SK-N-SH treated with all-trans-retinoic acid at 6 μM for 48 hours (cell line): ENCODE measurements around the gene TRRAP.

Experiments used
- ARNTL ChIP-seq: fragments of 450-650 bp; formaldehyde crosslinking; IDR thresholded peaks from 2 replicates; pipeline ENCODE4 v1.5.0; 2020; ENCODE audit warnings: low read depth, mild to moderate bottlenecking, moderate library complexity, borderline replicate concordance
- CREB5 ChIP-seq: fragments of 250-450 bp; sonication (Bioruptor Pico); IDR thresholded peaks from 2 replicates; pipeline ENCODE4 v1.5.1; 2020; ENCODE audit warnings: low read depth, mild to moderate bottlenecking, moderate library complexity
- CSDC2 ChIP-seq: fragments of 250-450 bp; sonication (Bioruptor Pico); IDR thresholded peaks from 2 replicates; pipeline ENCODE4 v1.5.0; 2020; ENCODE audit warnings: mild to moderate bottlenecking, moderate library complexity
- ESRRG ChIP-seq: fragments of 250-450 bp; sonication (Bioruptor Pico); IDR thresholded peaks from 2 replicates; pipeline ENCODE4 v1.6.1; 2021; ENCODE audit warnings: mild to moderate bottlenecking
- GLIS3 ChIP-seq: fragments of 250-450 bp; sonication (Bioruptor Pico); IDR thresholded peaks from 2 replicates; pipeline ENCODE4 v1.5.0; 2020; ENCODE audit warnings: mild to moderate bottlenecking, moderate library complexity
- PATZ1 ChIP-seq: fragments of 250-450 bp; sonication (Bioruptor Pico); IDR thresholded peaks from 2 replicates; pipeline ENCODE4 v1.8.0; 2020; ENCODE audit warnings: mild to moderate bottlenecking, moderate library complexity, borderline replicate concordance
- RARB ChIP-seq: fragments of 250-450 bp; sonication (Bioruptor Pico); IDR thresholded peaks from 2 replicates; pipeline ENCODE4 v1.8.0; 2021; ENCODE audit warnings: mild to moderate bottlenecking, moderate library complexity
- TCF4 ChIP-seq: fragments of 250-450 bp; sonication (Bioruptor Pico); IDR thresholded peaks from 2 replicates; pipeline ENCODE4 v1.8.0; 2021; ENCODE audit warnings: mild to moderate bottlenecking, moderate library complexity, borderline replicate concordance
- ZFP3 ChIP-seq: fragments of 250-450 bp; sonication (Bioruptor Pico); IDR thresholded peaks from 2 replicates; pipeline ENCODE4 v1.5.0; 2020; ENCODE audit warnings: mild to moderate bottlenecking, moderate library complexity
- ZFP30 ChIP-seq: fragments of 450-650 bp; formaldehyde crosslinking; IDR thresholded peaks from 2 replicates; pipeline ENCODE4 v1.5.0; 2022; ENCODE audit warnings: mild to moderate bottlenecking, moderate library complexity
- ZNF565 ChIP-seq: fragments of 450-650 bp; formaldehyde crosslinking; conservative IDR thresholded peaks from 2 replicates; pipeline ENCODE4 v1.5.0; 2020; ENCODE audit warnings: low read depth, mild to moderate bottlenecking, moderate library complexity
- ZNF70 ChIP-seq: fragments of 450-650 bp; formaldehyde crosslinking; IDR thresholded peaks from 2 replicates; pipeline ENCODE4 v1.5.0; 2020; ENCODE audit warnings: mild to moderate bottlenecking, moderate library complexity

- TF ChIP-seq PATZ1 (CRISPR knock-in tag) (no peak), ZNF565 (no peak), ZFP30 (CRISPR knock-in tag) (no peak), ZNF70 (CRISPR knock-in tag) (no peak), GLIS3 (CRISPR knock-in tag) (no peak), CSDC2 (CRISPR knock-in tag) (no peak), CREB5 (CRISPR knock-in tag) (no peak), ESRRG (CRISPR knock-in tag) (no peak), TCF4 (CRISPR knock-in tag) (no peak), ARNTL (CRISPR knock-in tag) (no peak), ZFP3 (CRISPR knock-in tag) (no peak), RARB (CRISPR knock-in tag) (no peak)
These were observed 130.7 kb downstream of the TRRAP start for GRCh38 chr7:99008921-99009530.
